B cell (primary cell): ENCODE results near the gene ITPRIP. TPM values are rescaled to one million over a fixed set of nuclear protein-coding genes. Genes with fewer than 3 reads are reported as not detected.

Experiments
- ATAC-seq: fragments of 200-7000 bp; cut with Tn5 transposase; one replicate; pipeline ENCODE4 v1.10.0; 2021; ENCODE audit warnings: low read depth, mild to moderate bottlenecking, moderate number of reproducible peaks, moderate library complexity
- CTCF ChIA-PET: fragments of 350-600 bp; sonication (Branson Sonifier 250); formaldehyde crosslinking; loops from one replicate; lab custom pipeline; 2021; ENCODE audit warnings: antibody characterized with exemption, inconsistent platforms; lab: Charles Lee
- POLR2A ChIA-PET: fragments of 350-600 bp; sonication (Branson Sonifier 250); formaldehyde crosslinking; loops from one replicate; lab custom pipeline; 2021; ENCODE audit warnings: antibody characterized with exemption; lab: Charles Lee
- DNase-seq: peaks from one replicate; pipeline ENCODE4 v3.0.0; 2013
- H2AFZ ChIP-seq: 2 replicates; pipeline ENCODE4 v1.6.1; 2012; ENCODE audit warnings: mild to moderate bottlenecking, low read depth, low read length; ENCODE audit not compliant: insufficient read depth, poor library complexity, severe bottlenecking
- H3K27ac ChIP-seq, 2 donors: 1 replicate in 1 of 2; 2 replicates in 1 of 2; pipeline ENCODE4 v1.5.1; 2012 to 2013; ENCODE audit warnings: low read length in 2 of 2, mild to moderate bottlenecking in 2 of 2, moderate library complexity in 1 of 2
- H3K27me3 ChIP-seq, 4 experiments: fragments of 200-600 bp in 1 of 4; sonication (generic) in 1 of 4; replicated peaks in 1 of 4; 1 replicate in 2 of 4; 2 replicates in 2 of 4; pipeline versions ENCODE4 v1.6.1 to v1.7.0; 2013 to 2016; ENCODE audit warnings: low read length in 3 of 4, mild to moderate bottlenecking in 2 of 4, mixed read lengths in 1 of 4, moderate library complexity in 1 of 4; ENCODE audit not compliant: insufficient read depth in 4 of 4, control insufficient read depth in 3 of 4; ENCODE audit errors: control extremely low read depth in 1 of 4
- H3K36me3 ChIP-seq, 2 experiments: replicated peaks in 1 of 2; 1 replicate in 1 of 2; 2 replicates in 1 of 2; pipeline versions ENCODE4 v1.6.1 to v1.7.1; 2013; ENCODE audit warnings: low read length in 1 of 2; ENCODE audit not compliant: insufficient read depth in 2 of 2, control insufficient read depth in 1 of 2; ENCODE audit errors: control extremely low read depth in 1 of 2, extremely low read depth in 1 of 2
- H3K4me1 ChIP-seq, 2 donors: fragments of 200-600 bp in 1 of 2; sonication (generic) in 1 of 2; 1 replicate in 1 of 2; 2 replicates in 1 of 2; pipeline versions ENCODE4 v1.5.1 to v1.6.1; 2013 to 2017; ENCODE audit warnings: low read length in 2 of 2; ENCODE audit not compliant: control insufficient read depth in 2 of 2, insufficient read depth in 2 of 2
- H3K4me2 ChIP-seq: replicated peaks from 2 replicates; pipeline ENCODE3; 2012; ENCODE audit warnings: mild to moderate bottlenecking, low read depth, low read length; ENCODE audit not compliant: poor library complexity, severe bottlenecking
- H3K4me3 ChIP-seq, 5 experiments: fragments of 200-600 bp in 1 of 5; sonication (generic) in 1 of 5; 1 replicate in 3 of 5; 2 replicates in 2 of 5; pipeline versions ENCODE4 v1.5.1 to v1.7.0; 2011 to 2016; ENCODE audit warnings: low read length in 4 of 5, mild to moderate bottlenecking in 4 of 5, low read depth in 2 of 5, control low read depth in 1 of 5, moderate library complexity in 1 of 5; ENCODE audit not compliant: insufficient read depth in 1 of 5; ENCODE audit errors: control extremely low read depth in 1 of 5, extremely low read depth in 1 of 5
- H3K79me2 ChIP-seq: fragments of 200-600 bp; sonication (generic); one replicate; pipeline ENCODE4 v1.6.0; 2016; ENCODE audit warnings: low read length; ENCODE audit not compliant: control insufficient read depth, insufficient read depth
- H3K9ac ChIP-seq: fragments of 200-600 bp; sonication (generic); 2 replicates; pipeline ENCODE4 v1.6.1; 2017; ENCODE audit warnings: mild to moderate bottlenecking, low read length, moderate library complexity
- H3K9me3 ChIP-seq, 3 donors: one replicate each; pipeline versions ENCODE4 v1.6.1 to v1.7.1; 2013; ENCODE audit warnings: low read length in 2 of 3; ENCODE audit not compliant: control insufficient read depth in 2 of 3, insufficient read depth in 1 of 3; ENCODE audit errors: control extremely low read depth in 1 of 3
- H4K20me1 ChIP-seq: 2 replicates; pipeline ENCODE4 v1.6.0; 2012; ENCODE audit warnings: mild to moderate bottlenecking, low read length; ENCODE audit not compliant: insufficient read depth, control insufficient read depth, poor library complexity, severe bottlenecking
- H3K27ac Mint-ChIP-seq: one replicate; pipeline ENCODE4 v1.8.0; 2021; ENCODE audit warnings: mixed read lengths
- H3K27me3 Mint-ChIP-seq: one replicate; pipeline ENCODE4 v1.8.0; 2021; ENCODE audit warnings: mixed read lengths
- H3K4me1 Mint-ChIP-seq: one replicate; pipeline ENCODE4 v1.8.0; 2021; ENCODE audit warnings: mixed read lengths
- H3K4me3 Mint-ChIP-seq: one replicate; pipeline ENCODE4 v1.8.0; 2021; ENCODE audit warnings: mixed read lengths
- H3K9me3 Mint-ChIP-seq: one replicate; pipeline ENCODE4 v1.8.0; 2022; ENCODE audit warnings: mixed read lengths; ENCODE audit not compliant: insufficient read depth
- EZH2 ChIP-seq: IDR thresholded peaks from 2 replicates; pipeline ENCODE4 v1.6.1; 2012; ENCODE audit warnings: borderline replicate concordance, low read depth, mild to moderate bottlenecking, moderate library complexity, low read length; ENCODE audit not compliant: insufficient read depth, poor library complexity, severe bottlenecking
- WGBS: methylation state at CpG from one replicate; pipeline ENCODE4 v1.1.5; 2013; ENCODE audit warnings: missing lambda C conversion rate; ENCODE audit not compliant: insufficient coverage; 5-methylcytosine and 5-hydroxymethylcytosine counted together
- intact Hi-C: fragments of 100-400 bp; cut with micrococcal nuclease; formaldehyde crosslinking; loops from one replicate; pipeline ENCODE4 v1.10.0; 2022
- polyA plus RNA-seq: library from polyadenylated mRNA; depleted of rRNA; stranded (reverse); fragments of >200 nt; gene quantifications from 2 replicates; pipeline ENCODE4 v1.2.3, GENCODE V29; 2012
- total RNA-seq, 2 donors: library from RNA; stranded (reverse); fragments of 120-200 nt in 1 of 2; gene quantifications; 1 replicate in 1 of 2; 2 replicates in 1 of 2; pipeline versions ENCODE4 v1.2.3 to v1.2.4, GENCODE V29; 2013 to 2022
- TF ChIP-seq, protein P1 (sequence below): fragments of 200-600 bp; IDR thresholded peaks from one replicate; pipeline ENCODE4 v1.8.0; 2022; ENCODE audit warnings: antibody characterized with exemption, mild to moderate bottlenecking

Gene ITPRIP
- total and polyA plus RNA-seq, 2 donors (not counting 1 experiment from before 2014, with no cell fraction given), result 22.5 to 28.5 TPM

DNA sequence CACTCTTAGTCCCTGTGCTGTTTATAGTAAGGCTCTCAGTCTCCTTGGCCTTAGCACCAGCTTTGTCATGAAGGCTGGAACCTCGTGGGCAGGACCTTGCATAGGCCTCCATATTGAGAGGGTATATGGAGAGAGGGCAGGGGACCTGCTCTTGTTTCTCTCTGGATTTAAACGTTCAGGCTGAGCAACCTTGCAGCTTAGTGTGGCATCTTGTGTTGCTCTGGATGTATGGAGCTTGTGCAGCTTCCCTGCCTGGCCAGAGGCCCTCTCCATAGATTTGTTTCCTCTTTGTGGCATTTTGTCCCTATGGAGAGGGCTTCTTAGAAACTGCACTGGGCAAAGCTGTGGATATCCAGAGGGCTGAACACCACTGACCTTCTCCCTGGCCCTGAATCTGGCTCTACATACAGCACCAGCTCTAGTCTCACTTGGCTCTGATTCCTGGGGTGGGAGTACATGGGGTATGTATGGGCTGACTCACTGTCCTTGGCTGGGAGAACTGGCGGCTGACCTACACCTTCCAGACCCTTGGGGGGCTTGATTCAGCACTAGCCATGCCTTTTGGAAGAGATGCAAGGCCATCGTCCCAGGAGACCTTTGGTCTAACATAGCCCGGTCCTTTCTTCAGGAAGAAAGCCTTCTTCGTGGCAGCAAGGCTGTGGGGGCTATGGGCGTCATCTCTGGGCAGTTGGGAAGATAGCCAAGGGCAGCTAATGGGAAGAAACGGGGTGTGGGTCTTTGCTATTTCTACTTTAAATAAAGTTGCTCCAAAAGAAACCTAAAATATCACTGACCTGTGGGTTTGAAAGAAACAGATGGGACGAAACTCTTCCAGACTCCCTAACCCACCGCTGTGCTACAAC is 30.5 kb downstream of the ITPRIP start:
- peaks cover 13 to 21% of the 10 kb centered on the region in 2 donors for H3K4me1 ChIP-seq
- H3K9me3 Mint-ChIP-seq, result no peaks in the 10 kb centered on the region

More for the DNA sequence above, 30.5 kb downstream of the ITPRIP start:
- Histone ChIP-seq H2AFZ (no peak overlapping the region), H3K36me3 (peaks cover 0 to 21% of the 10 kb centered on the region in 2 experiments), H3K27ac (peak overlapping the region in 1 of 2 donors; percentile 49), H3K9me3 (no peaks in the 10 kb centered on the region), H3K4me3 (no peak overlapping the region), H3K79me2 (no peaks in the 10 kb centered on the region), H3K27me3 (no peaks in the 10 kb centered on the region), H3K4me2 (peak overlapping the region; percentile 9), H3K9ac (no peak overlapping the region), H4K20me1 (peaks cover 32% of the 10 kb centered on the region)
- TF ChIP-seq, protein P1, sequence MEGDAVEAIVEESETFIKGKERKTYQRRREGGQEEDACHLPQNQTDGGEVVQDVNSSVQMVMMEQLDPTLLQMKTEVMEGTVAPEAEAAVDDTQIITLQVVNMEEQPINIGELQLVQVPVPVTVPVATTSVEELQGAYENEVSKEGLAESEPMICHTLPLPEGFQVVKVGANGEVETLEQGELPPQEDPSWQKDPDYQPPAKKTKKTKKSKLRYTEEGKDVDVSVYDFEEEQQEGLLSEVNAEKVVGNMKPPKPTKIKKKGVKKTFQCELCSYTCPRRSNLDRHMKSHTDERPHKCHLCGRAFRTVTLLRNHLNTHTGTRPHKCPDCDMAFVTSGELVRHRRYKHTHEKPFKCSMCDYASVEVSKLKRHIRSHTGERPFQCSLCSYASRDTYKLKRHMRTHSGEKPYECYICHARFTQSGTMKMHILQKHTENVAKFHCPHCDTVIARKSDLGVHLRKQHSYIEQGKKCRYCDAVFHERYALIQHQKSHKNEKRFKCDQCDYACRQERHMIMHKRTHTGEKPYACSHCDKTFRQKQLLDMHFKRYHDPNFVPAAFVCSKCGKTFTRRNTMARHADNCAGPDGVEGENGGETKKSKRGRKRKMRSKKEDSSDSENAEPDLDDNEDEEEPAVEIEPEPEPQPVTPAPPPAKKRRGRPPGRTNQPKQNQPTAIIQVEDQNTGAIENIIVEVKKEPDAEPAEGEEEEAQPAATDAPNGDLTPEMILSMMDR, result no peak
- no peak for TF ChIP-seq EZH2
- POLR2A ChIA-PET, result interaction anchor here (0.8 kb wide), 1 partner anchor 38 kb away, joined by 6 read pairs; no protein-coding TSS in a partner anchor
- CTCF ChIA-PET, result interaction anchor here (1.3 to 23.3 kb wide), 6 partner anchors 9 to 40 kb away, joined by 5 to 594 read pairs (median 84); partner anchors contain the start of genes CFAP58 and ITPRIP
- WGBS, result 88% methylated on average over 5 of the region's 10 CpGs
- no peaks in the 10 kb centered on the region for H3K27me3 Mint-ChIP-seq
- intact Hi-C loops, result no loop called here
- H3K4me3 Mint-ChIP-seq, result no peak overlapping the region
- H3K4me1 Mint-ChIP-seq, result peaks cover 23% of the 10 kb centered on the region
- ATAC-seq (no peak), DNase-seq (no peak)
- H3K27ac Mint-ChIP-seq, result peak overlapping the region; percentile 76
